HCT116 (cell line): ENCODE measurements around the gene CCDC71. TPM values are rescaled to one million over a fixed set of nuclear protein-coding genes. Genes with fewer than 3 reads are reported as not detected.

Source experiments
- ATAC-seq: fragments of 200-7000 bp; cut with Tn5 transposase; 2 replicates; pipeline ENCODE4 v1.9.1; 2020; ENCODE audit warnings: mild to moderate bottlenecking, moderate library complexity
- BruUV-seq: library from RNA; stranded (reverse); fragments of 400-500 nt; replicated peaks from 2 replicates; lab custom pipeline; 2021; lab: Mats Ljungman, UMichigan
- CTCF ChIA-PET: fragments of 300-600 bp; sonication (Branson Sonifier 250); formaldehyde crosslinking; loops from one replicate; lab custom pipeline; 2021; ENCODE audit warnings: antibody characterized with exemption; lab: Charles Lee
- POLR2A ChIA-PET: fragments of 300-600, 350-600 bp; sonication (Branson Sonifier 250); formaldehyde crosslinking; loops from one replicate; lab custom pipeline; 2021; ENCODE audit warnings: antibody characterized with exemption; lab: Charles Lee
- RAD21 ChIA-PET, 2 experiments: fragments of 300-600 bp; sonication (Branson Sonifier 250); formaldehyde crosslinking; loops; one replicate each; lab custom pipeline; 2023; ENCODE audit warnings: low total read pairs in 2 of 2; ENCODE audit not compliant: uncharacterized antibody in 2 of 2, unreplicated experiment in 2 of 2, low non-redundant PET in 1 of 2; lab: Charles Lee
- DNase-seq: peaks from one replicate; pipeline ENCODE4 v3.0.0-alpha.2; 2010; ENCODE audit warnings: low read depth, low spot score
- H2AFZ ChIP-seq: fragments of 200-600 bp; shearing (Covaris generic), sonication (generic); 2 replicates; pipeline ENCODE4 v1.6.1; 2017; ENCODE audit warnings: low read depth, mixed run types, mixed read lengths, antibody characterized with exemption, low read length; ENCODE audit not compliant: poor library complexity, severe bottlenecking
- H3K27ac ChIP-seq: 2 replicates; pipeline ENCODE4 v1.5.1; 2012; ENCODE audit warnings: low read depth, low read length
- H3K27me3 ChIP-seq: fragments of 200-600 bp; sonication (generic); 2 replicates; pipeline ENCODE4 v1.6.1; 2016; ENCODE audit warnings: mixed run types, low read length, mixed read lengths; ENCODE audit not compliant: insufficient read depth
- H3K36me3 ChIP-seq, 2 experiments: fragments of 200-500 bp in 1 of 2; fragments of 200-600 bp in 1 of 2; sonication (Bioruptor generic) in 1 of 2; sonication (generic) in 1 of 2; 2 replicates each; pipeline versions ENCODE4 v1.5.1 to v1.6.1; 2014 to 2016; ENCODE audit warnings: low read length in 2 of 2, inconsistent platforms in 1 of 2, mixed read lengths in 1 of 2, mixed run types in 1 of 2; ENCODE audit not compliant: insufficient read depth in 2 of 2, control insufficient read depth in 1 of 2
- H3K4me1 ChIP-seq, 2 experiments: fragments of 200-600 bp in 1 of 2; sonication (generic) in 1 of 2; 2 replicates each; pipeline versions ENCODE4 v1.5.1 to v1.6.1; 2012 to 2017; ENCODE audit warnings: low read length in 2 of 2, inconsistent platforms in 1 of 2, mild to moderate bottlenecking in 1 of 2, mixed read lengths in 1 of 2, mixed run types in 1 of 2, moderate library complexity in 1 of 2; ENCODE audit not compliant: insufficient read depth in 2 of 2, control insufficient read depth in 1 of 2
- H3K4me2 ChIP-seq: fragments of 200-600 bp; sonication (generic); 2 replicates; pipeline ENCODE4 v1.6.1; 2017; ENCODE audit warnings: mixed run types, low read length, mixed read lengths
- H3K4me3 ChIP-seq, 2 experiments: fragments of 200-600 bp in 1 of 2; sonication (generic) in 1 of 2; replicated peaks in 1 of 2; 2 replicates each; pipeline ENCODE4 v1.5.1; 2011 to 2016; ENCODE audit warnings: low read length in 2 of 2, control low read depth in 1 of 2, low read depth in 1 of 2, mild to moderate bottlenecking in 1 of 2, mixed read lengths in 1 of 2, mixed run types in 1 of 2
- H3K79me2 ChIP-seq: fragments of 200-600 bp; sonication (generic); 2 replicates; pipeline ENCODE4 v1.6.1; 2017; ENCODE audit warnings: mild to moderate bottlenecking, mixed run types, low read length, moderate library complexity, mixed read lengths; ENCODE audit not compliant: insufficient read depth
- H3K9ac ChIP-seq: fragments of 200-600 bp; sonication (generic); 2 replicates; pipeline ENCODE4 v1.6.1; 2016; ENCODE audit warnings: low read length, mixed read lengths
- H3K9me2 ChIP-seq: fragments of 200-600 bp; sonication (generic), shearing (Covaris generic); 2 replicates; pipeline ENCODE4 v1.6.1; 2017; ENCODE audit warnings: mixed run types, mild to moderate bottlenecking, moderate library complexity; ENCODE audit not compliant: insufficient read depth
- H3K9me3 ChIP-seq, 2 experiments: fragments of 200-500 bp in 1 of 2; fragments of 200-600 bp in 1 of 2; sonication (Bioruptor generic) in 1 of 2; sonication (generic) in 1 of 2; 2 replicates each; pipeline ENCODE4 v1.6.1; 2014 to 2017; ENCODE audit warnings: low read length in 2 of 2, mixed read lengths in 2 of 2, inconsistent platforms in 1 of 2, low read depth in 1 of 2, mild to moderate bottlenecking in 1 of 2, mixed run types in 1 of 2, moderate library complexity in 1 of 2; ENCODE audit not compliant: control insufficient read depth in 1 of 2, insufficient read depth in 1 of 2
- H4K20me1 ChIP-seq: fragments of 200-600 bp; sonication (generic), shearing (Covaris generic); 2 replicates; pipeline ENCODE4 v1.6.1; 2017; ENCODE audit warnings: mixed run types, mild to moderate bottlenecking, moderate library complexity; ENCODE audit not compliant: insufficient read depth
- FOSL1 ChIP-seq: IDR thresholded peaks from 2 replicates; pipeline ENCODE4 v1.6.1; 2012; ENCODE audit warnings: low read depth
- POLR2AphosphoS5 ChIP-seq: IDR thresholded peaks from 2 replicates; pipeline ENCODE4 v1.6.1; 2011; ENCODE audit warnings: mild to moderate bottlenecking, low read depth, low read length, moderate library complexity
- SRF ChIP-seq: IDR thresholded peaks from 2 replicates; pipeline ENCODE4 v1.6.1; 2012; ENCODE audit warnings: low read depth
- TCF7L2 ChIP-seq: IDR thresholded peaks from 2 replicates; pipeline ENCODE4 v1.7.0; 2011; ENCODE audit warnings: borderline replicate concordance, inconsistent platforms; ENCODE audit not compliant: insufficient read depth, insufficient read length; ENCODE audit errors: extremely low read depth
- YY1 ChIP-seq: IDR thresholded peaks from 2 replicates; pipeline ENCODE4 v1.6.1; 2011; ENCODE audit warnings: low read length, low read depth, moderate library complexity, mild to moderate bottlenecking; ENCODE audit not compliant: insufficient replicate concordance; ENCODE audit errors: extremely low read depth
- ZFX ChIP-seq: fragments of 450-650 bp; IDR thresholded peaks from 2 replicates; pipeline ENCODE4 v1.6.1; 2017
- intact Hi-C: fragments of 100-400 bp; cut with micrococcal nuclease; formaldehyde crosslinking; loops from 2 replicates; pipeline ENCODE4 v1.10.0; 2022
- total RNA-seq: library from RNA; stranded (reverse); gene quantifications from one replicate; pipeline ENCODE4 v1.2.1, GENCODE V29; 2021; ENCODE audit not compliant: unreplicated experiment
- TF ChIP-seq, protein P1 (sequence below), 3 experiments: fragments of 200-600 bp in 1 of 3; sonication (generic) in 1 of 3; IDR thresholded peaks in 2 of 3; conservative IDR thresholded peaks in 1 of 3; 2 replicates each; pipeline ENCODE4 v1.5.1; 2012 to 2017; ENCODE audit warnings: low read depth in 2 of 3, low read length in 2 of 3, antibody characterized with exemption in 1 of 3, borderline replicate concordance in 1 of 3, control low read depth in 1 of 3, mild to moderate bottlenecking in 1 of 3, mixed read lengths in 1 of 3, mixed run types in 1 of 3, moderate library complexity in 1 of 3; ENCODE audit not compliant: insufficient read depth in 1 of 3

CCDC71 gene
- total RNA-seq, 1 experiment from 2014 or later = 32.8 TPM

GRCh38 chr3:49132437-49133225 lies 33.5 kb downstream of the CCDC71 start, which contains the start of gene LAMB2:
Gene LAMB2, minus strand, starts transcription at chr3:49133050. Its CDS starts 183 bp downstream, at chr3:49132867.
- peaks cover 16 to 46% of the 10 kb centered on the region in 2 experiments for H3K4me1 ChIP-seq
- H3K9me3 ChIP-seq = no peaks in the 10 kb centered on the region
- ChIA-PET CTCF (interaction anchor here (0.9 to 2.7 kb wide), 4 partner anchors 38 to 317 kb away, joined by 3 to 13 read pairs (median 10); partner anchors contain the start of gene QRICH1), POLR2A (interaction anchor here (1.4 to 2.7 kb wide), 4 partner anchors 12 to 103 kb away, joined by 5 to 23 read pairs (median 8); partner anchors contain the start of genes IMPDH2, KLHDC8B, QRICH1 and USP19), RAD21 (interaction anchor here (0.8 to 1.4 kb wide), 2 partner anchors 12 to 316 kb away, joined by 3 to 8 read pairs; partner anchors contain the start of gene USP19 (in 1 of the 2))
- H3K27me3 ChIP-seq = no peaks in the 10 kb centered on the region
- TSS peak; percentile 82 for BruUV-seq
- DNase-seq = peak; percentile 66
- H3K36me3 ChIP-seq = peaks cover 0 to 2% of the 10 kb centered on the region in 2 experiments; a peak in 1 of 4 replicates
- peak within 1 kb of the TSS; percentile 73 for H2AFZ ChIP-seq
- peak within 1 kb of the TSS; percentile 70 to 91 for H3K4me3 ChIP-seq
- peak within 1 kb of the TSS; percentile 89 for H3K27ac ChIP-seq
- H3K9ac ChIP-seq = peak within 1 kb of the TSS; percentile 87
- TF ChIP-seq TCF7L2 (peak; percentile 7), POLR2AphosphoS5 (peak; percentile 74), SRF (no peak), YY1 (peak; percentile 73), FOSL1 (no peak), ZFX (peak; percentile 65; the same call in 1 of the 2 replicates)
- TF ChIP-seq, protein P1, sequence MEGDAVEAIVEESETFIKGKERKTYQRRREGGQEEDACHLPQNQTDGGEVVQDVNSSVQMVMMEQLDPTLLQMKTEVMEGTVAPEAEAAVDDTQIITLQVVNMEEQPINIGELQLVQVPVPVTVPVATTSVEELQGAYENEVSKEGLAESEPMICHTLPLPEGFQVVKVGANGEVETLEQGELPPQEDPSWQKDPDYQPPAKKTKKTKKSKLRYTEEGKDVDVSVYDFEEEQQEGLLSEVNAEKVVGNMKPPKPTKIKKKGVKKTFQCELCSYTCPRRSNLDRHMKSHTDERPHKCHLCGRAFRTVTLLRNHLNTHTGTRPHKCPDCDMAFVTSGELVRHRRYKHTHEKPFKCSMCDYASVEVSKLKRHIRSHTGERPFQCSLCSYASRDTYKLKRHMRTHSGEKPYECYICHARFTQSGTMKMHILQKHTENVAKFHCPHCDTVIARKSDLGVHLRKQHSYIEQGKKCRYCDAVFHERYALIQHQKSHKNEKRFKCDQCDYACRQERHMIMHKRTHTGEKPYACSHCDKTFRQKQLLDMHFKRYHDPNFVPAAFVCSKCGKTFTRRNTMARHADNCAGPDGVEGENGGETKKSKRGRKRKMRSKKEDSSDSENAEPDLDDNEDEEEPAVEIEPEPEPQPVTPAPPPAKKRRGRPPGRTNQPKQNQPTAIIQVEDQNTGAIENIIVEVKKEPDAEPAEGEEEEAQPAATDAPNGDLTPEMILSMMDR (IDR thresholded peaks at IDR 0.05 in 2 of 3, conservative IDR thresholded peaks at IDR 0.05 in 1 of 3; ENCODE audit: borderline replicate concordance in 1 of 3, insufficient read depth in 1 of 3, low read depth in 2 of 3, low read length in 2 of 3) = peak in 1 of 3 experiments; percentile 4; a peak in 1 of 6 replicates
- TF ChIP-seq, all 23 proteins: peak for 5
- no peaks in the 10 kb centered on the region for H3K9me2 ChIP-seq
- no peaks in the 10 kb centered on the region for H4K20me1 ChIP-seq
- intact Hi-C loops = loop anchor here (1.0 kb wide), 2 partner anchors 38 to 143 kb away; partner anchors contain the start of gene QRICH1
- peak within 1 kb of the TSS; percentile 100 for H3K4me2 ChIP-seq
- peak; percentile 74 for ATAC-seq
- peaks cover 11% of the 10 kb centered on the region; the same call in 1 of the 2 replicates for H3K79me2 ChIP-seq
